ENCODE data around the gene CELA3A.
"Not testable (repeated sequence)": the region's sequence is repeated elsewhere in the genome, so short reads cannot be mapped to it uniquely, and the experiment has no call there.

- not testable (repeated sequence) for TF ChIP-seq FOXS1 (CRISPR knock-in tag; IDR thresholded peaks at IDR 0.05); BCL3 (IDR thresholded peaks at IDR 0.05)
These were observed 9.3 kb upstream of the CELA3A start for GRCh38 chr1:21992186-21992585.
